ENCODE data around the gene CAP2.

GRCh38 chr6:17501982-17502704 is 108.7 kb downstream of the CAP2 start:
- TF ChIP-seq TAF1 (IDR thresholded peaks at IDR 0.05; ENCODE audit: borderline replicate concordance, insufficient read depth, low read length), result no peak
- no peak for TF ChIP-seq POLR2AphosphoS5 (IDR thresholded peaks at IDR 0.05; ENCODE audit: low read depth, low read length)
- TF ChIP-seq REST (IDR thresholded peaks at IDR 0.05; ENCODE audit: insufficient read depth in 1 of 2, low read depth in 2 of 2, low read length in 2 of 2), result no peak
- TF ChIP-seq SIN3A (IDR thresholded peaks at IDR 0.05; ENCODE audit: borderline replicate concordance, insufficient read depth, low read length), result no peak
- no peak for TF ChIP-seq FOXP2 (optimal IDR thresholded peaks at IDR 0.05; ENCODE audit: borderline replicate concordance, extremely low read depth, extremely low read length, insufficient read depth)
